GM19099 (cell line): Measurements from ENCODE around the gene MPV17L2.

Experiments used
- POLR2A ChIP-seq: IDR thresholded peaks from 3 replicates; pipeline ENCODE4 v1.6.1; 2011; ENCODE audit warnings: low read depth; ENCODE audit not compliant: insufficient read length; ENCODE audit errors: extremely low read depth

The MPV17L2 gene

DNA sequence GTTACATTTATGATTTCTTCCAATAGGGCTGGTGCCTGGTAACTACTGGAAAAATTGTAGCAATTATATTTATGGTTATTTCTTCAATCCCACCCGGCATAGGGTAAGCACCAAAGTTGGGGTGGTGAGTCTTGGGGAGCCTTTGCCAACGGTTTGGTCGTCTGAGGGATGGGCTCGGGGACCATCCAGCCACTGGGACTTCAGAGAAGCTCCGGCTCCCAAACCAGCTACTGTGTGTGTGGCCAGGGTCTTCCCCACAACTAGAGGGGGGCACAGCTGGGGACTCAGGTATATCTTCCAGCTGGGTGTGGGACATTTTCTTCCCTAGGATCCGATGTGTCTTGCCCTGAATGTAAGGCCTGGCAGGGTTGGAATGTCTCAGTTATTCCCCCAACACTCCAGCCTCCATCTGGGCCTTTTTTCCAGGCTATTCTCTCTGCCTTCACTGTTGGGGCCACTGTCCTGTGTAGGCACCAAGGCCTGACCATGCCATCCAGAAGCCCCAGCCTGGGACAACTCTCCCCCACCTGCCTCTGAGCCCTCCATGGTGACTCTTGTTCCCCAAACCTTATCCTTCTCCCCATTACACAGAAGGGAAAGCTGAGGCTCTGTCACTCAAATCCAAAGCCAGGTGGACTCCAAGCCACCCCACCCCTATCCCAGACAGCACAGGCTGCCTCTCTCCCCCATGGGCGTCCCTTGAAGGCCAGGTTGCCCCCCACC, 20.5 kb upstream of the MPV17L2 start:
- TF ChIP-seq POLR2A: peak; percentile 18

DNA sequence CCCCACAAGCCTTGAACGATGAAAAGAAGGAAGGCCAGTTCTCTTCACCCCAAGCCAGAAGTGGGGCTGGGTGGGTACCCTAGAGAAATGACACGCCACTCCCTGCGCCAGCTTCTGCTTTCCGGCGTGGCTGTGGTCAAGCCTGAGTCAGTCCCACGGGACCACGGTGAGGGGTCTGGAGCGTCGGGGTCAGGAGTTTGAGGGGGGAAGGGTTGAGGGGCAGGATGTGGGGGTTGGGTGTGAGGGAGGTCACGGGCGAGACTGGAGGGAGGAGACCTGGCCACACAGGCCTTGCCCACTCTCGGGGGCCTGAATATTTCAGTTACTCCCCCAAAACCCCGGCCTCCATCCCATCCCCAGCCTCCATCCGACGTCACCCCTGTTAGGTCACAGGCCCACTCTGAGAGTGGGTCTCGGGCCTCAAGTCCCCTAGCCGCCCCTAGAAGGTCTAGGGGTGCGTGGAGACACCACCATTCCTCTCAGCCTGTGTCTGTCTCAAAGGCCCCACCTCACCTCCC, 19.9 kb upstream of the MPV17L2 start:
- TF ChIP-seq POLR2A: no peak

DNA sequence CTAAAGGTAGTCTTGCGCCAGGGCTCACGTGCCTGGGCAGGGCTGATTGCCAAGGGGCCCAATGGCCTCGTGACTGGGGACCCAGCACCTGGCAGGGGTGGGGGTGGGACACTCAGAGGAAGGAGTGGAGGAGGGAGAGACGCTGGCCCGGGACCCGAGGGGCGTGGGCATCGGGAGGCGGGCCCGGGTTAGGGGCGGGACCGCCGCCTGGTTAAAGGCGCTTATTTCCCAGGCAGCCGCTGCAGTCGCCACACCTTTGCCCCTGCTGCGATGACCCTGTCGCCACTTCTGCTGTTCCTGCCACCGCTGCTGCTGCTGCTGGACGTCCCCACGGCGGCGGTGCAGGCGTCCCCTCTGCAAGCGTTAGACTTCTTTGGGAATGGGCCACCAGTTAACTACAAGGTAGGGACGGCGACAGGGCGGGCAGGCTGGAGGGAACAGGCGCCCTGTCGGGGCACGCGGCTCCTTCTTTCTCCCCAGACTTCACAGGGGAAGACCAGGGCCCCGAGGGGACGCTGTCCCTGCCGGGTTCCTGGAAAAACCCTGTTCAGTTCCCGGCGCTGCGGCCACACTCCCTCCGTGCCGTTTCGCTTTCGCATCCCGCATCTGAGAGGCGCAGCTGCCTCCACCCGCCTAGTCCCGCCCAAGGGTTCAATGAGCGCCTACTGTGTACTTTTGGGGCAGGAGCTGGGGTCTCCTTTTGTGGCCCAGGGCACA, 19.3 kb upstream of the MPV17L2 start, which contains the start of gene IFI30:
TSS of gene IFI30 (plus strand) at position 242 of the 717 bp plus-strand sequence. CDS start at position 271, 29 bp downstream.
- peak; percentile 99 for TF ChIP-seq POLR2A

DNA sequence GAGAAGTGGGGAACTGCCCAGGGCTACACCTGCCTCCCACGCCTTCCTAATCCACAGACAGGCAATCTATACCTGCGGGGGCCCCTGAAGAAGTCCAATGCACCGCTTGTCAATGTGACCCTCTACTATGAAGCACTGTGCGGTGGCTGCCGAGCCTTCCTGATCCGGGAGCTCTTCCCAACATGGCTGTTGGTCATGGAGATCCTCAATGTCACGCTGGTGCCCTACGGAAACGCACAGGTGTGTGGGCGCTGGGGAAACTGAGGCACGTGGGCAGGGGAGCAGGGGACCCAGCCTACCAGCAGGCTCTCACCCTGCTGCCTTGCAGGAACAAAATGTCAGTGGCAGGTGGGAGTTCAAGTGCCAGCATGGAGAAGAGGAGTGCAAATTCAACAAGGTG, 18.0 kb upstream of the MPV17L2 start:
- TF ChIP-seq POLR2A: no peak

DNA sequence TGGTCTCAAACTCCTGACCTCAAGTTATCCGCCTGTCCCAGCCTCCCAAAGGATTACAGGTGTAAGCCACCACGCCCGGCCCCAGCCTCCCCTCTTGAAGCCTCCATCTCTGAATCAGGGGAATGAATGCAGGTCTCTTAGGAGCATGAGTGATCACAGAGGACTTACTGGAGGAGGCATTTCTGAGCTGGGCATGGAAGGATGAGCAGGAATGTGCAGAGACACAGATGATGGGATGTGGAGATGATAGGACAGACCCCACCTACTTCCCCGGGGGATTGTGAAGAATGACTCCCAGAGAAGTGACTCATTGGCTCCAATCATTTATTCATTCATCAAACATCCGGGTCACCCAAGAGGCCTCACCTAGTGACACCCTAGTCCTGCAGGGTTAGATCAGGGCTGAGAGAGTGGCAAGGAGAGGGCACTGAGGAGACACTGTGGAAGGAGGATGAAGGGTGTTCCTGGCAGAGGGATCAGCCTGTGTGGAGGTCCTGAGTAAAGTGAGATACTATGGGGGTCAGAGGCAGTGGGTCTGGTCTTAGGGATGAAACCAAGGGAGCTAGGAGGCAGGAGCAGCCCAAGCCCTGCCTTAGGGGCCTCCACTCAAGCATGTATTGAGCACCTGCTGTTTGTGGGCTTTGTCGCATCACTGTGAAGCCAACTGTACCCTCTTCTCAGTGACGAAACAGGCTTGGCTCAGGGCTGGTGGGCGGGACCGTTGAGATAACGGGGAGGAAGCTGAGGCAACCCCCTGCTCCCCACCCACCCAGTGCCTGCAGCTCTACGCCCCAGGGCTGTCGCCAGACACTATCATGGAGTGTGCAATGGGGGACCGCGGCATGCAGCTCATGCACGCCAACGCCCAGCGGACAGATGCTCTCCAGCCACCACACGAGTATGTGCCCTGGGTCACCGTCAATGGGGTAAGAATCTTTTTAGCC, 16.4 kb upstream of the MPV17L2 start:
- TF ChIP-seq POLR2A: no peak

DNA sequence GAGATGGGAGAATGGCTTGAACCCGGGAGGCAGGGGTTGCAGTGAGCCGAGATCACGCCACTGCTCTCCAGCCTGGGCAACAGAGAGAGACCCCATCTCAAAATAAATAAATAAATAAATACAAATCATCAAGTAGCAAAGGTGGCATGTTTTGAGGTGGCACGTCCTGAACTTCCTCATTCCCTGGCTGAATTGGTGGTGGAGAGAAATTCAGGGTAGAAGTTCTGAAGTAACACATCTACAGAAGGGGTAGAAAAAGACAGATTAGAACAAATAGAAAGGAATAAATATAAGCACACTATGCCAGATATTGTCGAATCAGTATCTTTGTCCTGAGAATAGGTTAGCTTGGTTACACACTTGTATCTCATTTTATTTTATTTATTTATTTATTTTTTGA, 13.1 kb upstream of the MPV17L2 start:
- peak; percentile 20 for TF ChIP-seq POLR2A

DNA sequence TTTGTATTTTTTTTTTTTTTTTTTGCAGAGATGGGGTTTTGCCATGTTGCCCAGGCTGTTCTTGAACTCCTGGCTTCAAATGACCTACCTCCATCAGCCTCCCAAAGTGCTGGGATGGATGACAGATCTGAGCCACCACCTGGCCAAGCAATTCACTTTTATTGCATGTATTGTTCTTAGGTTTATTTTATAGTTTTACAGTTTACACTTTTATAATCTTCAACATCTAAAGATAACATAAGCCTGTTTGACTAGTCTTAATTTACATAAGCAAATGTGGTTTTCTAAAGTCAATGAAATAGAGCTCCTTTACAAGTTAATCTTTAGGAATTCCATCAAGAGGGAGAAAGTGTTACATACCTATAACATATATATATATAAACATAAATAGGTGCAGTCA, 9.5 kb upstream of the MPV17L2 start:
- TF ChIP-seq POLR2A: no peak

DNA sequence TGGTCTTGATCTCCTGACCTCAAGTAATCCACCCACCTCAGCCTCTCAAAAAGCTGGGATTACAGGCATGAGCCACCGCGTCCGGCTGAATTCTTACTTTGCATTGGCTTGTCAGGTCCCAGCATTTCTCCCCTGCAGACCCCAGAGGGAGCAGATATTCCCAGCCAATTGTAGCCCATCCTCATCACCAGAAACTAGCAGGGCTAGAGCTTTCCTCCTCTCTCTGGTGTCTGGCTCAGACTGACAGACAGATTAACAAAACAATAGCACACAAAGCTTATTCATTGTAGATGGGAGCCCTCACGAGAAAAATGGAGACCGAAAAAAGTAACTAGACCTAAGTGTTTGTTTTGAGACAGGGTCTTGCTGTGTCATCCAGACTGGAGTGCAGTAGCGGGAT, 7.5 kb upstream of the MPV17L2 start:
- TF ChIP-seq POLR2A: no peak

DNA sequence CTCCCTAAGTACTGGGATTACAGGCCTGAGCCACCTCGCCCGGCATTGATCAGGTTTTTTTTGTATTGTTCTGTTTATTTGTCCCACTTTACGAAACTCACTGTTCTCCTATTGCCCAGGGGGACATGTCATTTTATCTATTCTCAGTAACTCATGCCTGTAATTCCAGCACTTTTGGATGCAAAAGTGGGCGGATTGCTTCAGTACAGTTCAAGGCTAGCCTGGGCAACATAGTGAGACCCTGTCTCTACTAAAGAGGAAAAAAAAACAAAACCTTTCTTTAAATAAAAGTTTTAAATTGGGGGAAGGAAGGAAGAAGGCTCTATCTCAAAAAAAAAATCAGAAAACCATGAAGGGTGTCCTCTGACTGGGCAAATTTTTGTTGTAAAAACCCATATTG, 2.7 kb upstream of the MPV17L2 start:
- no peak for TF ChIP-seq POLR2A

DNA sequence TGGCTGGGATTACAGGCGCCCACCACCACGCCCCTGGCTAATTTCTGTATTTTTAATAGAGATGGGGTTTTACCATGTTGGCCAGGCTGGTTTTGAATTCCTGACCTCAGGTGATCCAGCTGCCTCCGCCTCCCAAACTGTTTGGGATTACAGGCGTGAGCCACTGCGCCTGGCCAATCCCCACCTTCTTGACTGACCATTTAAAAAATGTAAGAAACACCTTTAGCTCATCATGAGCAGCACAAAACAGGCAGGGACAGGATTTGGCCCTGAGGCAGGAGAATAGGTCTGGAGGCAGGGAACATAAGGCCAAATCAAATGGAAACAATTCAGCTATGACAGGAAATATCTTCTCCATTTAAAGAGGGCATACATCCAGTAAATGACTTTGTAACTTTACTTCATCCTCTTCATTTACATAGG, 1.4 kb upstream of the MPV17L2 start:
- no peak for TF ChIP-seq POLR2A

DNA sequence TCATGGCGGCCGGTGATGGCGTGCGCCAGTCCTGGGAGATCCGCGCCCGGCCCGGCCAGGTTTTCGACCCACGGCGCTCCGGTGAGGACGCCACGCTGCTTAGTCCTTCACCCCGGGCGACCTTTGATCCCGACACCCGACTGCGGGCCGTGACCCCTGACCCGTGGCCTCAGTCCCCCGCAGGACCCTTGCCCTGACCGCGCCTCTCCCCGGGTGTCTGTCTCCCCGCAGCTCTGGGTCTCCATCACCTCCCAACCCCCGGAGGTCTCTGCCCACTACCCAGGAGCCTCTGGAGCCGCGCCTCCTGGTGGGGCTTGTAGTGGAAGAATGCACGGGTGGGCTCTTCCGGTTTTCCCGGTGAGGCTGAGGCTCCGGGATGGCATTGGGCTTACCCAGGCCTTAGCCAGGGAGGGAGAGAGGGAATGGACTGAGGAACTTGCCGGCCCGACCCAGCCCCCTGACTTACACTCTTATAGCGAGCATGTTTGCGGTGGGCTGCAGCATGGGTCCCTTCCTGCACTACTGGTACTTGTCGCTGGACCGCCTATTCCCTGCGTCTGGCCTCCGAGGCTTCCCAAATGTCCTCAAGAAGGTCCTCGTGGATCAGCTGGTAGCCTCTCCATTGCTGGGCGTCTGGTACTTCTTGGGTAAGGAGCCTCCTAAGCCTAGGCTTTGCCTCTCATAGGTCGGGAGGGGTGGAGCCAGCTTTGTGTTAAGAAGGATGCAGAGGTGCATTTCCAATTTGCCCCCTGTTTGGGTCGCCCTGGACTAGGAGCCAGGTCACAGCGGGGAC, 566 bp downstream of the MPV17L2 start:
- TF ChIP-seq POLR2A: no peak

DNA sequence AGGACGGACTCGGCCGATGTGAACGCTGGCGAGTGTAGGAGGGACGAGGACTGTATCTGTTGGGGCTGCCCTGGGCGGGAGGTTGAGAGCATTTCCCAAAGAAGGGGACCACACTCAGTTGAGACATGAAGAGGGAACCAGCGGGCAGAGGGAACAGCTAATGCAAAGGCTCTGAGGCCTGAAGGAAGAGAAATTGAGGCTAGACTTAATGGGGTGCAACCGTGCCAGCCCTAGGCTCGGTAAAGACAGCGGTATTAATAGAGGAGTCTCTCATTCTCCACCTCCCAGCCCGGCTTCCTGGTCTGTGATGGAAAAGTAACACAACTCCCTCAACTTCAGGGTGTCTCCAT, 1.1 kb downstream of the MPV17L2 start:
- no peak for TF ChIP-seq POLR2A

DNA sequence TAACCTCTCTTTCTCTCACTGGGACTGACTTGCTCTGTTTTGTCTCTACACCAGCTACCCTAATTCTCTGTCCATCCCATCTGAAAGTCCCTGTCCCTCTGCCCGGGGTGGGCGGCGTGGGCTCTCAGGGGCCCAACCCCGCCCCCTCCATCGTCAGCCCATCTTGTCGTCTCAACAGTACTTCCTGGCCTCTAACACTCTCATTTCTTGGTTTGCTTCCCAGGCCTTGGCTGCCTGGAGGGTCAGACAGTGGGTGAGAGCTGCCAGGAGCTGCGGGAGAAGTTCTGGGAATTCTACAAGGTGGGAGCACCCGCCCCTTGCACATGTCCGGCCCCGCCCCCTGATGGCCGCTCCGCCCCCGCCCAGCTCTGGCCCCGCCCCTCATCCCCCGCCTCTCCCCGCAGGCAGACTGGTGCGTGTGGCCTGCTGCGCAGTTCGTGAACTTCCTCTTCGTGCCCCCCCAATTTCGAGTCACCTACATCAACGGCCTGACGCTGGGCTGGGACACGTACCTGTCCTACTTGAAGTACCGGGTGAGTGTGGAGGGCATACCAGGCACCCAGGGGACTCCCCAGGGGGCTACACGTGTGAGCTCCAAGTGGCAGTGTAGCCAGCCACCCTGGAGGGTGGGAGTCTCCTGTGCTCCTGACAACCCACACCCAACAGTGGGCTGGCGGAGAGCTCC, 1.7 kb downstream of the MPV17L2 start:
- TF ChIP-seq POLR2A: no peak

DNA sequence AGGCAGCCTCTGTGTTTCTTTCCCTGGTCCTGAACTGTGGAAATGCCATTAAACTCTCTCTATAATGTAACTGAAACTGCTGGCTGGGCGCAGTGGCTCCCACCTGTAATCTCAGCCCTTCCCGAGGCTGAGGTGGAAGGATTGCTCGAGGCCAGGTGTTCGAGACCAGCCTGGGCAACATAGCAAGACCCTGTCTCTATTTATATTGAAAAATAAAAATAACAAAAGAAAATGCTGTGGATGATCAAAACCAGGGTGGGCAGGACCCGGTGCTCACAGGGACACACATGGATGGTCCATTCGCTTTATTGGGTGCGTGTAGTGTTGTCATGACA, 3.5 kb downstream of the MPV17L2 start:
- no peak for TF ChIP-seq POLR2A
